Measurements from ENCODE around the gene TMC1.

The TMC1 gene

GRCh38 chr9:72734631-72735030, 213.2 kb downstream of the TMC1 start:
- Histone ChIP-seq H3K9ac (ENCODE audit: low read depth, low read length) (no peak overlapping the region), H3K27me3 (ENCODE audit: insufficient read depth, low read length, poor library complexity) (peaks cover 2% of the 10 kb centered on the region), H2AFZ (ENCODE audit: low read depth, low read length) (no peak overlapping the region), H3K4me1 (ENCODE audit: insufficient read depth, low read length) (no peaks in the 10 kb centered on the region), H3K4me3 (ENCODE audit: low read depth in 1 of 2, low read length in 2 of 2) (no peak overlapping the region), H3K27ac (ENCODE audit: low read length) (no peak overlapping the region), H4K20me1 (ENCODE audit: insufficient read depth, low read length) (no peaks in the 10 kb centered on the region), H3K36me3 (ENCODE audit: insufficient read depth, low read length) (no peaks in the 10 kb centered on the region), H3K4me2 (ENCODE audit: insufficient read depth, low read length) (no peak overlapping the region), H3K9me3 (ENCODE audit: insufficient read depth, low read length, severe bottlenecking) (no peaks in the 10 kb centered on the region), H3K79me2 (ENCODE audit: insufficient read depth, low read length) (no peaks in the 10 kb centered on the region)
- ATAC-seq (ENCODE audit: insufficient read depth, low read depth), result no peak
- DNase-seq, result no peak
- TF ChIP-seq EZH2 (IDR thresholded peaks at IDR 0.05; ENCODE audit: borderline replicate concordance, low read depth, low read length, severe bottlenecking) (no peak), CTCF (IDR thresholded peaks at IDR 0.05; ENCODE audit: borderline replicate concordance, extremely low read depth, low read length, poor library complexity, severe bottlenecking) (no peak)

DNA sequence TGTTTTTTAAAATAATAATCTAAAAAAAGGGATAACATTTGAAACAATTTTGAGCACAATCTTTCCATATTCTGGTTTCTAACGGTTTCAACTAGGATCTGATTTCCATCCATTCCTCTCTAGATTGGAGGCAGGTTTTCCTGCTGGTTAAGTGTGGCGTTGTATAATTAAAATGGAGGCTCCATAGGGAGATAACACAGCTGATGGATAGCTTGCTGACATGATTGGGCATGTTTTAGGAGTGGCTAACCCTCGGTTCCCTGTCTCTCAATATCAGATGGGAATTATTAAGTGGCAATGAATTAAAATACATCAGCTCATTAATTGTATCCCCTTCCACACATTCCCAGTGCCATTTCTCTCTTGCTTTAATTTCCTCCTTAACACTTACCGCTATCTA, 222.4 kb downstream of the TMC1 start:
- no peak overlapping the region for H3K4me3 ChIP-seq (ENCODE audit: low read depth in 1 of 2, low read length in 2 of 2)
- no peak overlapping the region for H3K4me2 ChIP-seq (ENCODE audit: insufficient read depth, low read length)
- TF ChIP-seq EZH2 (IDR thresholded peaks at IDR 0.05; ENCODE audit: borderline replicate concordance, low read depth, low read length, severe bottlenecking) (no peak), CTCF (IDR thresholded peaks at IDR 0.05; ENCODE audit: borderline replicate concordance, extremely low read depth, low read length, poor library complexity, severe bottlenecking) (no peak)
- no peak for ATAC-seq (ENCODE audit: insufficient read depth, low read depth)
- no peak overlapping the region for H3K27ac ChIP-seq (ENCODE audit: low read length)
- no peak overlapping the region for H2AFZ ChIP-seq (ENCODE audit: low read depth, low read length)
- no peaks in the 10 kb centered on the region for H3K9me3 ChIP-seq (ENCODE audit: insufficient read depth, low read length, severe bottlenecking)
- H3K27me3 ChIP-seq (ENCODE audit: insufficient read depth, low read length, poor library complexity), result no peaks in the 10 kb centered on the region
- no peak overlapping the region for H3K9ac ChIP-seq (ENCODE audit: low read depth, low read length)
- no peak for DNase-seq
- no peaks in the 10 kb centered on the region for H3K4me1 ChIP-seq (ENCODE audit: insufficient read depth, low read length)
- no peaks in the 10 kb centered on the region for H3K36me3 ChIP-seq (ENCODE audit: insufficient read depth, low read length)
- no peaks in the 10 kb centered on the region for H4K20me1 ChIP-seq (ENCODE audit: insufficient read depth, low read length)
- H3K79me2 ChIP-seq (ENCODE audit: insufficient read depth, low read length), result no peaks in the 10 kb centered on the region

DNA sequence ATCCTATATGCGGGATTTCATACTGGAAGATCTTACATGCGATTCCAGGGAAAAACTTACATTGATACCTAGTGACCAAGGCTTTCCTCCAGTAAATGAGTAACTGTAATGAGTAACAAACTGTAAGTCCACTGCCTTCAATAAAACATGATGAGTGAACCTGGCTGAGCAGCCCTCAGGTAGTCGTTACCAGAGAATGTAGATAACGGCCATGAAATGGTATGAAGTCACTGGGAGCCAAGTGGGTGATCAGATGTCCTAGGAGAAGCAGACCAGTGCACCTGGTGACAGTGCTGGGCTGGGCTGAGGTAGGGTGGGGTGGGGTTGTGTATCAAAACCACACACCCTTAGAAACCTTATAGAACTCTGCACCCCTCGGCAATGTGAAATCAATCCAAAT, 227.9 kb downstream of the TMC1 start:
- Histone ChIP-seq H2AFZ (ENCODE audit: low read depth, low read length) (no peak overlapping the region), H3K4me2 (ENCODE audit: insufficient read depth, low read length) (no peak overlapping the region), H3K9me3 (ENCODE audit: insufficient read depth, low read length, severe bottlenecking) (no peaks in the 10 kb centered on the region), H3K27me3 (ENCODE audit: insufficient read depth, low read length, poor library complexity) (no peaks in the 10 kb centered on the region), H3K9ac (ENCODE audit: low read depth, low read length) (no peak overlapping the region), H3K79me2 (ENCODE audit: insufficient read depth, low read length) (no peaks in the 10 kb centered on the region), H3K36me3 (ENCODE audit: insufficient read depth, low read length) (no peaks in the 10 kb centered on the region), H3K27ac (ENCODE audit: low read length) (no peak overlapping the region), H3K4me1 (ENCODE audit: insufficient read depth, low read length) (no peaks in the 10 kb centered on the region), H4K20me1 (ENCODE audit: insufficient read depth, low read length) (no peaks in the 10 kb centered on the region), H3K4me3 (ENCODE audit: low read depth in 1 of 2, low read length in 2 of 2) (no peak overlapping the region)
- ATAC-seq (ENCODE audit: insufficient read depth, low read depth), result no peak
- TF ChIP-seq CTCF (IDR thresholded peaks at IDR 0.05; ENCODE audit: borderline replicate concordance, extremely low read depth, low read length, poor library complexity, severe bottlenecking) (no peak), EZH2 (IDR thresholded peaks at IDR 0.05; ENCODE audit: borderline replicate concordance, low read depth, low read length, severe bottlenecking) (no peak)
- no peak for DNase-seq

- no peak overlapping the region for H3K9ac ChIP-seq (ENCODE audit: low read depth, low read length)
- H3K4me2 ChIP-seq (ENCODE audit: insufficient read depth, low read length), result no peak overlapping the region
- no peaks in the 10 kb centered on the region for H3K27me3 ChIP-seq (ENCODE audit: insufficient read depth, low read length, poor library complexity)
- no peaks in the 10 kb centered on the region for H3K4me1 ChIP-seq (ENCODE audit: insufficient read depth, low read length)
- TF ChIP-seq CTCF (IDR thresholded peaks at IDR 0.05; ENCODE audit: borderline replicate concordance, extremely low read depth, low read length, poor library complexity, severe bottlenecking), result no peak
- no peak for TF ChIP-seq EZH2 (IDR thresholded peaks at IDR 0.05; ENCODE audit: borderline replicate concordance, low read depth, low read length, severe bottlenecking)
- H3K79me2 ChIP-seq (ENCODE audit: insufficient read depth, low read length), result no peaks in the 10 kb centered on the region
- DNase-seq (no peak), ATAC-seq (ENCODE audit: insufficient read depth, low read depth) (no peak)
- H3K4me3 ChIP-seq (ENCODE audit: low read depth in 1 of 2, low read length in 2 of 2), result no peak overlapping the region
- no peaks in the 10 kb centered on the region for H4K20me1 ChIP-seq (ENCODE audit: insufficient read depth, low read length)
- no peak overlapping the region for H3K27ac ChIP-seq (ENCODE audit: low read length)
- no peaks in the 10 kb centered on the region for H3K9me3 ChIP-seq (ENCODE audit: insufficient read depth, low read length, severe bottlenecking)
- no peak overlapping the region for H2AFZ ChIP-seq (ENCODE audit: low read depth, low read length)
- H3K36me3 ChIP-seq (ENCODE audit: insufficient read depth, low read length), result no peaks in the 10 kb centered on the region
Measured at GRCh38 chr9:72751541-72751940, 230.1 kb downstream of the TMC1 start.
